HG03135 (cell line): Measurements from ENCODE around the gene ALAS1.
"Not testable (repeated sequence)": the region's sequence is repeated elsewhere in the genome, so short reads cannot be mapped to it uniquely, and the experiment has no call there.

ENCODE experiments used
- ATAC-seq: cut with Tn5 transposase; IDR thresholded peaks from one replicate; pipeline ENCODE4 v1.9.1; 2021; ENCODE audit warnings: mild to moderate bottlenecking, moderate library complexity; ENCODE audit not compliant: unreplicated experiment

ALAS1 gene

GRCh38 chr3:52197842-52198625 is at the start of gene ALAS1:
Gene ALAS1 (plus strand): TSS chr3:52198160. CDS start chr3:52199242, 1,082 bp downstream.
- ATAC-seq = peak; percentile 83

GRCh38 chr3:52149021-52149420 is 48.9 kb upstream of the ALAS1 start:
- no peak for ATAC-seq

GRCh38 chr3:52149726-52150125 is 48.2 kb upstream of the ALAS1 start:
- no peak for ATAC-seq

GRCh38 chr3:52150357-52150756 is 47.6 kb upstream of the ALAS1 start:
- no peak for ATAC-seq

GRCh38 chr3:52150860-52151259 is 47.1 kb upstream of the ALAS1 start:
- ATAC-seq = no peak

- ATAC-seq = not testable (repeated sequence)
Measured at GRCh38 chr3:52151991-52152390, 46.0 kb upstream of the ALAS1 start.

- ATAC-seq = peak; percentile 2
Measured at GRCh38 chr3:52153389-52154096, 44.4 kb upstream of the ALAS1 start.

- ATAC-seq = peak; percentile 82
Measured at GRCh38 chr3:52154135-52155094, 43.5 kb upstream of the ALAS1 start, which contains the start of gene POC1A. Gene POC1A (minus strand): TSS chr3:52154423. CDS start chr3:52154372, 51 bp downstream.

- ATAC-seq = no peak
Measured at GRCh38 chr3:52155912-52156311, 42.0 kb upstream of the ALAS1 start.

- no peak for ATAC-seq
Measured at GRCh38 chr3:52159503-52159902, 38.5 kb upstream of the ALAS1 start.

- ATAC-seq = no peak
Measured at GRCh38 chr3:52162250-52162872, 35.6 kb upstream of the ALAS1 start.

- no peak for ATAC-seq
Measured at GRCh38 chr3:52167240-52167639, 30.7 kb upstream of the ALAS1 start.

GRCh38 chr3:52170217-52170616 is 27.7 kb upstream of the ALAS1 start:
- not testable (repeated sequence) for ATAC-seq

- ATAC-seq = no peak
Measured at GRCh38 chr3:52171514-52172261, 26.3 kb upstream of the ALAS1 start.

- ATAC-seq = no peak
Measured at GRCh38 chr3:52172262-52172757, 25.6 kb upstream of the ALAS1 start.

GRCh38 chr3:52173101-52173500 is 24.9 kb upstream of the ALAS1 start:
- no peak for ATAC-seq

GRCh38 chr3:52174896-52175295 is 23.1 kb upstream of the ALAS1 start:
- no peak for ATAC-seq

- ATAC-seq = no peak
Measured at GRCh38 chr3:52175416-52176179, 22.4 kb upstream of the ALAS1 start.
